ENCODE results near the gene SPCS3.

Gene SPCS3

GRCh38 chr4:176309772-176310171 lies 10.0 kb upstream of the SPCS3 start:
- no peak for DNase-seq (ENCODE audit: low read depth in 1 of 2, low spot score in 1 of 2)
- H3K27ac ChIP-seq (replicated peaks) = no peak overlapping the region
- TF ChIP-seq POLR2AphosphoS5 (IDR thresholded peaks at IDR 0.05; ENCODE audit: low read depth) (no peak), SPI1 (IDR thresholded peaks at IDR 0.05; ENCODE audit: borderline replicate concordance, low read depth) (no peak), CTCF (IDR thresholded peaks at IDR 0.05; ENCODE audit: insufficient read depth, low read length) (no peak), GABPA (IDR thresholded peaks at IDR 0.05; ENCODE audit: low read depth) (no peak)
- TF ChIP-seq, protein P1, sequence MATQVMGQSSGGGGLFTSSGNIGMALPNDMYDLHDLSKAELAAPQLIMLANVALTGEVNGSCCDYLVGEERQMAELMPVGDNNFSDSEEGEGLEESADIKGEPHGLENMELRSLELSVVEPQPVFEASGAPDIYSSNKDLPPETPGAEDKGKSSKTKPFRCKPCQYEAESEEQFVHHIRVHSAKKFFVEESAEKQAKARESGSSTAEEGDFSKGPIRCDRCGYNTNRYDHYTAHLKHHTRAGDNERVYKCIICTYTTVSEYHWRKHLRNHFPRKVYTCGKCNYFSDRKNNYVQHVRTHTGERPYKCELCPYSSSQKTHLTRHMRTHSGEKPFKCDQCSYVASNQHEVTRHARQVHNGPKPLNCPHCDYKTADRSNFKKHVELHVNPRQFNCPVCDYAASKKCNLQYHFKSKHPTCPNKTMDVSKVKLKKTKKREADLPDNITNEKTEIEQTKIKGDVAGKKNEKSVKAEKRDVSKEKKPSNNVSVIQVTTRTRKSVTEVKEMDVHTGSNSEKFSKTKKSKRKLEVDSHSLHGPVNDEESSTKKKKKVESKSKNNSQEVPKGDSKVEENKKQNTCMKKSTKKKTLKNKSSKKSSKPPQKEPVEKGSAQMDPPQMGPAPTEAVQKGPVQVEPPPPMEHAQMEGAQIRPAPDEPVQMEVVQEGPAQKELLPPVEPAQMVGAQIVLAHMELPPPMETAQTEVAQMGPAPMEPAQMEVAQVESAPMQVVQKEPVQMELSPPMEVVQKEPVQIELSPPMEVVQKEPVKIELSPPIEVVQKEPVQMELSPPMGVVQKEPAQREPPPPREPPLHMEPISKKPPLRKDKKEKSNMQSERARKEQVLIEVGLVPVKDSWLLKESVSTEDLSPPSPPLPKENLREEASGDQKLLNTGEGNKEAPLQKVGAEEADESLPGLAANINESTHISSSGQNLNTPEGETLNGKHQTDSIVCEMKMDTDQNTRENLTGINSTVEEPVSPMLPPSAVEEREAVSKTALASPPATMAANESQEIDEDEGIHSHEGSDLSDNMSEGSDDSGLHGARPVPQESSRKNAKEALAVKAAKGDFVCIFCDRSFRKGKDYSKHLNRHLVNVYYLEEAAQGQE (IDR thresholded peaks at IDR 0.05; ENCODE audit: insufficient replicate concordance, low read depth) = no peak
- H3K27me3 ChIP-seq (ENCODE audit: insufficient read depth, poor library complexity, severe bottlenecking) = no peaks in the 10 kb centered on the region
- H3K4me3 ChIP-seq (replicated peaks; ENCODE audit: insufficient read depth, low read length) = no peak overlapping the region

GRCh38 chr4:176313596-176314336 lies 6.0 kb upstream of the SPCS3 start:
- Histone ChIP-seq H3K4me3 (replicated peaks; ENCODE audit: insufficient read depth, low read length) (no peak overlapping the region), H3K27me3 (ENCODE audit: insufficient read depth, poor library complexity, severe bottlenecking) (no peaks in the 10 kb centered on the region)
- TF ChIP-seq, protein P1 (IDR thresholded peaks at IDR 0.05; ENCODE audit: insufficient replicate concordance, low read depth) = no peak
- TF ChIP-seq GABPA (IDR thresholded peaks at IDR 0.05; ENCODE audit: low read depth) (no peak), SPI1 (IDR thresholded peaks at IDR 0.05; ENCODE audit: borderline replicate concordance, low read depth) (no peak), POLR2AphosphoS5 (IDR thresholded peaks at IDR 0.05; ENCODE audit: low read depth) (no peak), CTCF (IDR thresholded peaks at IDR 0.05; ENCODE audit: insufficient read depth, low read length) (no peak)

GRCh38 chr4:176319151-176319703 lies 539 bp upstream of the SPCS3 start:
- peak overlapping the region; percentile 49 for H3K27ac ChIP-seq (replicated peaks)

More at GRCh38 chr4:176313596-176314336, 6.0 kb upstream of the SPCS3 start:
- no peak overlapping the region for H3K27ac ChIP-seq (replicated peaks)
- DNase-seq (ENCODE audit: low read depth in 1 of 2, low spot score in 1 of 2) = no peak

More at GRCh38 chr4:176319151-176319703, 539 bp upstream of the SPCS3 start:
- DNase-seq (ENCODE audit: low read depth in 1 of 2, low spot score in 1 of 2) = no peak
- Histone ChIP-seq H3K27me3 (ENCODE audit: insufficient read depth, poor library complexity, severe bottlenecking) (no peaks in the 10 kb centered on the region), H3K4me3 (replicated peaks; ENCODE audit: insufficient read depth, low read length) (peak overlapping the region; percentile 80)
- TF ChIP-seq CTCF (IDR thresholded peaks at IDR 0.05; ENCODE audit: insufficient read depth, low read length) (no peak), POLR2AphosphoS5 (IDR thresholded peaks at IDR 0.05; ENCODE audit: low read depth) (no peak), SPI1 (IDR thresholded peaks at IDR 0.05; ENCODE audit: borderline replicate concordance, low read depth) (no peak), GABPA (IDR thresholded peaks at IDR 0.05; ENCODE audit: low read depth) (no peak)
- TF ChIP-seq, protein P1 (IDR thresholded peaks at IDR 0.05; ENCODE audit: insufficient replicate concordance, low read depth) = no peak
